ENCODE data around the gene PRDM11.

Gene PRDM11

DNA sequence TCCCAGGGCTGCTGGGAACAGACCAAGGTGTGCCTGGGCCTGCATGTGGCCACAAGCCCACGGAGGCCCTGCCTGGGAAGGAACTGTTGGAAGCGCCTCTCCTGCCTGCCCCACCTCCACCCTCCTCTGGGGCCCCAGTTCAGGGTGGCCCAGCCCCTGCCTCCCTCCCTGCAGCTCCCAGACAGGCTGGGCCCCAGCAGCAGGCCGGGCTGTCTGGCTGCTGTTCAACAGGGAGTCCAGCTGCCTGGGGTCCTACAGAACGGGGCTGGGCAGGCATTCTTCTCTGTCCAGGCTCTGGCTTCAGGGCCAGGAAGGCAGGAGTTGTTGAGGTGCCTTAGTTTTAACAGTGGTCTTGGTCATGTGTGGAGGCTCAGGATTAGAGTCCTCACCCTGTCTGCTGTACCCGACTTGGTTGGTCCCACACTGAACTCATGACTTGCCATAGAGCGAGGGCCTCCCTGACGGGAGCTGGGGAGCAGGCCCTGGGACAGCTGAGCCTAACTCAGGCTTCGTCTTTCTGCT, 11.8 kb downstream of the PRDM11 start:
- no peak for DNase-seq (ENCODE audit: low spot score)

DNA sequence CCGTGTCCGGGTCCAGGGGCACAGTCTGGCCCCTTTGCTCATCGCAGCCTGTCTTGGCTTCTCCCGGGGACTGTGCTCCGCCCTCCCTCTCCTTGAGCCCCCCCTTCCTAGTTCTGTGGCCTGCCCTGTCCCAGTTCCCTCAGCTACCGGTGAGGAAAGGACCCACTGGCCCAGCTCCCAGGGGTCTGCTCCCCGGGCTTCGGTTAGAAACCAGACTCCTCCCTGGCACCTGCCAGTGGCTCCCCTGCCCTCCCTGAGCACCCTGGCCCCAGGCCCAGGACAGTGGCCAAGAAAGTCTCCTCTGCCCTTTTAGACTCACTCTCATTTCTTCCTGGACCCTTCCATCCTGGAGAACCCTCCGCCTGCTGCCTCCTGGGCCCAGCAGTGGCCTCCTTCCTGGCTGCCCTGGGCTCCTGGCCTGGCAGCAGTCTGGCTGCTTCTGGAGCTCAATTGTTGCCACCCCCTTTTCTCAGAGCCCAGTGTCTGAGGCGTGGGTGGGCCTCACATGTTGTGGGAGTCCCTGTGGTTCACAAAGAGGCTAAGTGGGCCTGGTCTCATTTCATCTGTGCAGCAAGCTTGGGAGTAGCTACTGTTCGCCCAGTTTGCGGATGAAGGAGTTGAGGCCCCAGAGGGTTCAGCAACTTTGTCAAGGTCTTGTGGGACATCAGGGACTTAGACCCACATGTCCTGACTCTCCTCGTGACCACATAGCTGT, 12.6 kb downstream of the PRDM11 start:
- no peak for DNase-seq (ENCODE audit: low spot score)

DNA sequence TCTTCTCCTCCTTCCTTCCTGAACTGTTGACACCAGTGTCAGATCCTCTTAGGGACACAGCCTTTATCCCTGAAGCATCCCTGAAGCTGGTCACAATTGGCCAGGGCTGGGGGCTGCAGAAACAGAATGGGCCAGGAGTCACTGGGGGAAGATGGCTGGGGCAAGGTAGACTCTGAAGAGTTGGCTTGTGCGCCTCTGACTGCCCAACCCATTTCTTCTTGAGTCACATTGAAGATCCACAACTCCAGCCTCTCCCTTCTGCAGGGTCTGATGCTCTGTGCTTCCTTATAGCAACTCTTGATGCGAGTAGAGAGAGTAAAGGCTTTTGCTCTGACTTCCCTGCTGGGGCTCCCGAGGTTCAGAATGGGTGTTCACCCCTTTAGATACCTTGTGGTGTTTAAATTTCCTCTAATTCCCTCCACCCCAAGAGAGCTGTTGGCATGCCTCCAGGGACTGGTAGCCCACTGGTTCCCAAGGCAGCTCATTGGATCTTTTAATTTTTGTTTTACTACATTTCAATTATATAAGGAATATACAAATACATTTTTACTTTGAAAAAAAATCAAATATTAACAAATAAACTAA, 13.4 kb downstream of the PRDM11 start:
- DNase-seq (ENCODE audit: low spot score), result no peak

DNA sequence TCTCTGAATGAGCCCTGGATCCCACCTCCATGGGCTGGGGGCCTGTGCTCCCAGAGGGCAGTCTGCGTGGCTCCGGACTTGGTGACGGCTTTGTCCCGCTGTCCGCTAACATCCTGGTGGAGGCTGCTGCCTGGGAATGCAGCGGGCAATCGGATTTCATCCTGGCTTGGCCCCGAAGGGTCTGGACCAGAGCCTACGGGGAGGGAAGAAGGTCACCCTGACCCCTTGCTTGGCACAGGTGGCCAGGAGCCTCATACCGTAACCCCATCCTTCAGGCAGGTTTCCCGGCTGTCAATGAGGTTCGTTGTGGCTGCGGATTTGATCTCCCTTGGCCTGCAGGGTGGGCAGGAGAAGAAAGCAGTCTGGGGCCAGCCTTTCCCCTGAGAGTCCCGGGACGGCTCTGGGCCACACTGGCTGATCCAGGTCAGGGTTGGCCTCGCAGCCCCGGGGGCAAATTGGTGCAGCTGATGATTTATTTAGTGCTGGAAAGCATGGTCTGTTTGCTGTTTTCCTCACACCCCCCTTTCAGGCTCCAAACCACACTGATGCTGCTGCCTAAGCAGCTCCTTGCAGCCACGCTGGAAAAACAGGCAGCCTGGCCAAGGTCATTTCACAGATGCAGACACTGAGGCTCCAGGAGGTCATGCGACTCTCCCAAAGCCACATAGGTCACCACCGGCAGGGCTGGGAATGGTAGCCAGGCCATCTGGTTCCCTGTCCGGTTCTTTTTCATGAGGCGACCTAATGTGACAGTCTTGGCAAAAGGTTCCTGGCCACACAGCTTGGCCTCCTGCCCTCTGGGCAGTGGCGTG, 15.0 kb downstream of the PRDM11 start:
- DNase-seq (ENCODE audit: low spot score), result no peak

DNA sequence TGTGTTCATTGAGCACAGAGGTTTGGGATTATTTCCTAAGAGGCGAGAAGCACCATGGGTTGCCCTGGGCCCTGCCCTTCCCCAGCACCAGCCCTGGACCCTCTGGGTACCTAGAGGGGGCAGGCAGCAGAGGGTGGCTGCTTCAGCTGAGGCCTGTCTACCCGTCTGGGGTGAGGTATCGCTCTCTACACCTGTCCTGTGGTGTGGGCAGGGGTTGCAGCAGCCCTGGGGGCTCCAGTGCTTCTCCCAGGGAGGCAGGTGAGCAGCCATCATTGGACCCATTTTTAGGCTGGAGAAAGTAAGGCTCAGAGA, 15.6 kb downstream of the PRDM11 start:
- DNase-seq (ENCODE audit: low spot score), result no peak

DNA sequence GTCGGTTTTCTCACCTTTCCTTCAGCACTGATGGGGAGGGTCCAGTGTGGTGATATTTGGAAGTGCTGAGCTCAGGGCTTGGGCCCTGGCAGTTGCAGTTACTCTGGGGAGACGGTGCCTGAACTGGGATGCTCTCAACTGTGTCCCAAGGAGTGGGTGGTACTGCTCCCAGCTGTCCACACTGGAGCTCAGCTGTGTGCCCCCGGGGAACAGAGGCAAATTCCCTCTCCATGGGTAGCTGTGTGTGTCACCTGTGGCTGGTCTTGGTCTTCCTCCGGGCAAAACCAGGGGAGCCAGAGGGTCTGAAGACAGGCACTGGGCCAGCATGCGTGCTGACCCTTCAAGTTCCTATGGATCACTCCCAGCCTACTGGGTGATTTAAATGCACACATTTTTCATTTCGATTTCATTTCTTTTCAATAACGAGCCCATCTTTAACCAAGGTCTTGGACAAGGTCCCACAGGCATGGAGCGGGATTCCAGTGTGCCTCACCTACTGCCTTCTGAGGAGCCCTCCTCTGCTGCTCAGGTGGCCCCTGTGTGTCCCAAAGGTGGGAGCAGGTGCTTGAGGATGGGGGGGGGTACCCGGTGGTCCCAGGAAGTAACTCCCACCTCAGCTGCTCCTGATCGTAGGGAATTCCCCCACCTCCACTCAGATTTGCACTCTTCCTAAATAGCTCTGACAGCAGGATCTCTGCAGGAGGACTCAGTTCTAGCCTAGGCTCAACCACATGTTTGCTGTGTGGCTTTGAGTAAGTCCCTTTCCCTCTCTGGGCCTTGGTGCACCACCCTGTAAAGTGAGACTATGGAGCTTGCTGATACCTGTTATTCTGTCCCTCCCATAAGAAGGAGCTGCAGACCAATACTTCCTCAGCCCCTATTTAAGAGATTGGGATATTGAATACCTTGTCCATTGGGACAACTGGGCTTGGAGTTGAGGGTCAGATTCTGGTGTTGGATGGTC, 16.8 kb downstream of the PRDM11 start:
- no peak for DNase-seq (ENCODE audit: low spot score)

DNA sequence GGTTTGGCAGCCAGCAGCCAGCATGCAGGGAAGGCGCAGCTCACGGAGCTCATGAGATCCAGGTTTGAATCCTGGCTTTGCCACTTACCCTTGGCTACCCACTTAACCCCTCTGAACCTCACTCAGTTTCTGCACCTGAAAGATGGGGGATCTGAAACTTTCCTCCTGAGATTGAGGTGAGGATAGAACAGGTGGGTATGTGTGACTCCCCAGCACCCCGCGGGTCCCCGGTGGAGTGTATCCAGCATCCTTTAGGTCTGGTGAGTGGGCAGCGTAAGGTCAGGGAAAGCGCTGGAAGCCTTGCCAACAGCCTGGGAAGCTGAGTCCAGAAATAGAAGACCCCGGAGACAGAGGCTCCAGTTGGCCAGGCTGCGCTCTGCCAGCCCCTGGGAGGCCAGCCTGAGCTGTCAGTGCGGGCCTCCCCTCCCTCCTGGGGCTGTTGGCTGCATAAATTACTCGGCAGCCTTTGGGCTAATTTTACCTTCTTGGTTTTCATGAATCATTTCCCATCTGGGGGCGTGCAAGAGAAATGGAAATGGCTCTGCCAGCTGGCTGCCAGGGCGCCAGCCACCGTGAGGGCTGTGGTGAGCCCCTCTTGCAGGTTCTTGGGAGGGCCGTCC, 17.6 kb downstream of the PRDM11 start:
- no peak for DNase-seq (ENCODE audit: low spot score)

DNA sequence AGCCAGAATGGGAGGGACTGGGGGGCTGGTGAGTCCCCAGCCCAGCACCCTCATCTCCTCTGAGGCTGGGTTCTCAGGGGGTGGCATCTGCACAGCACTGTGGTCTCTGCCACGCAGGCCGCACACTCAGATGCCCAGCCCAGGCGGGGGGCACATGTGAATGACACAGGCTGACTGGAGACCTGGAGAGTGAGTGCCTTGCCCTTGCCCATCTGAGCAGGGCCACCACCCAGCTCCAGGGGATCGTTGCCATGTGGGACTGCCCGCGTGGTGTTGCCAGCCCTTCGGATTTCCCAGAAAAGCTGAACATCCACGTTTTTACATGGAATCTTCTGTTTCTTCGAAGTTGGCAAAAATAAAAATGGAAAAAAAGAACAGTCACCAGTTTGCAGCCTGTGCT, 18.9 kb downstream of the PRDM11 start:
- DNase-seq (ENCODE audit: low spot score), result no peak

DNA sequence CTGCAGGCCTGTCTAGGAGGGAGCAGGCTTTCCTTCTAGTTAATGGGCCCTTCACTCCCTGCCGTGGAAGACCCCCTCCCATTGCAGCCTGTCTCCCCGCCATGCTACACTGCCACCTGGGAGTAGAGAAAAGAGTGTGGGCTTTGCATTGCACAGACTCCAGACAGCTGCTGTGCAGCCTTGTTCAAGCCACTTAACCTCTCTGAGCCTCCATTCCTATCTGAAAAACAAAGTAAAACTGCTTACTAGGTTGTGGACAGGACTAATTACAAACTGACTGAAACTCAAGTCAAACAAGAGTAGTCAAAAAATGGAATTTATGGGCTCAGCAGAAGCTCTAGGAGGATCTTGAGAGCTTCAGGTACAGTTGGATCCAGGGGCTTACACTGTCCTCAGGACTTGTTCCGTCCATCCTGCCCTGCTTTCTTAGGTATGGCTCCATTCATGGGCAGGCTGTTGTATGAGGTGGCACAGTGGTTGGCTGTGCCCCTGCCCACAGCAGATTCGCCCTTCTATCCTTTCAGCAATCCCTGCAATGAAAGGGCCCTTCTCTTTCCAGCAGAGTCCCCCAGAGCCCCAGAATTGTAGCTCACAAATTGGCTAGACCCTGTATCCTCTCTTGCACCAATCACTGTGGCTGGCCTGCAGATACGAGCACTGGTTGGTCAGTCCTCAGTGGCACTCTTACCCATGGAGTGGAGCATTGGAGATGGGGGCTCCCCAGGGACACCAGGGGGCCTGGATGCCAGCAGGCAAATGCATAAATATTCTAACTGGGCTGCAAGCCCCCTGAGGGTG, 19.6 kb downstream of the PRDM11 start:
- no peak for DNase-seq (ENCODE audit: low spot score)

DNA sequence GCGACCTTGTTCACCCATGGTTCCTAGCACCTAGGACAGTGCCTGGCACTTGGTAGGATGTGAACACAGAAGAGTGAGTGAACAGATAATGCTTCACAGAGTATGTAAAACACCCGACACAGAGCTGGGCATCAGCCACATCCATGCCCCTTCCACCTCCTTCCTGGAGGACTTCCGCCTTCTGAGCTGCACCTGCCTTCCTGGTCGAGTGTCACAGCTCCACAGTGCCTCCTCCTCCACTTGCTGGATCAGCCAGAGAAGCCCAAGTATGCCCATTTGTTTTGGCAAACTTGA, 20.1 kb downstream of the PRDM11 start:
- DNase-seq (ENCODE audit: low spot score), result no peak

DNA sequence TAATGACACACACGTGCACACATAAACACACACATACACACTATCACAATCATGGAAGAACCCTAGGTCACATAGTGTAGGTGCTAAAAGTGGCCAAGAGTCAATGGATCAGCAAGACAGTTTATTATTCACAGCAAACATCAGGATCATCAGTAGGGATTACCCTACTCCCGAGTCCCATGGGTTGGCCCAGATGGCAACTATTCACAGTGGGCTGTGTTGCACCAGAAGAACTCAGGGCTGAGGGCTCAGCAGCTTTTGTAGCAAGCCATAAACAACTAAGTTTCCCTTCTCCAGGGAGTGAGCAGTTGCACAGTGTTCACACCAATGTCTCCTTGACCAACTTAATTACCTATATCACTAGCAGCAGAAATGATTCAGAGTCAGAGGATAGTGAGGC, 20.8 kb downstream of the PRDM11 start:
- no peak for DNase-seq (ENCODE audit: low spot score)

DNA sequence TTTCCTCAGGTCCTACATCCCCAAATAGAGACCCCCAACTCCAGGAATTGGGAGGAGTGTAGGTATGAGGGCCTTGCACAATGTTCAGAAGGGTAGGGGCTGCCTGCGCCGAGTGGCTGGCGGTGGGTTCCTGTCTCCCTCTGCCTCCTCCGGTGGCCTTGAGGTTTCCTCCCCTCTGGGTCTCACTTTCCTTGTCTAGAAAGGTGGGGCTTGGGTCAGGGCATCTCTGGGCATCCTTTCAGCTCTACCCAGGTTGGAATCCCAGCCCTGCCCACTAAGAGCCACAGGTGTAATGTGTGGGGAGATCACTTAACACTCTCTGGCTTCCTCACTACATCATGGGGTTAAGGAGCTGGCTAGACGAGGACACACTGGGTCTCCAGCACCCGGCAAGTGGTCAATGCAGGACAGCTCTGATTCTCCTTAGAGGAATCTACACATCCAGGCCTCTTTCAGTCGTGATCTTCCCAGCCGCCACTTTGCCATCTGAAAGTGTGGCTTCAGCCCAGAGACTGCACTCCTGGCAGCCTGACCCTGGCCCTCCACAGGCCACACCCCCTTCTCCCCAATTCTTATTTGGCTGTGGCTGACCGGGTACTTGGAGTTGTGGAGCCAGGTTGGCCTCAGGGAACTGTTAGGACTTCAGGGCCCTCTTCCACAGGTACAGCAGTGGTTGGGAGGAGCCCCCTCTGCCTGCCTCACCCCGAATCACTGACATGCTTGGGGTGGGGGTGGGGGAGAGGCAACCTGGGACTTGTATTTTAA, 22.1 kb downstream of the PRDM11 start:
- no peak for DNase-seq (ENCODE audit: low spot score)

DNA sequence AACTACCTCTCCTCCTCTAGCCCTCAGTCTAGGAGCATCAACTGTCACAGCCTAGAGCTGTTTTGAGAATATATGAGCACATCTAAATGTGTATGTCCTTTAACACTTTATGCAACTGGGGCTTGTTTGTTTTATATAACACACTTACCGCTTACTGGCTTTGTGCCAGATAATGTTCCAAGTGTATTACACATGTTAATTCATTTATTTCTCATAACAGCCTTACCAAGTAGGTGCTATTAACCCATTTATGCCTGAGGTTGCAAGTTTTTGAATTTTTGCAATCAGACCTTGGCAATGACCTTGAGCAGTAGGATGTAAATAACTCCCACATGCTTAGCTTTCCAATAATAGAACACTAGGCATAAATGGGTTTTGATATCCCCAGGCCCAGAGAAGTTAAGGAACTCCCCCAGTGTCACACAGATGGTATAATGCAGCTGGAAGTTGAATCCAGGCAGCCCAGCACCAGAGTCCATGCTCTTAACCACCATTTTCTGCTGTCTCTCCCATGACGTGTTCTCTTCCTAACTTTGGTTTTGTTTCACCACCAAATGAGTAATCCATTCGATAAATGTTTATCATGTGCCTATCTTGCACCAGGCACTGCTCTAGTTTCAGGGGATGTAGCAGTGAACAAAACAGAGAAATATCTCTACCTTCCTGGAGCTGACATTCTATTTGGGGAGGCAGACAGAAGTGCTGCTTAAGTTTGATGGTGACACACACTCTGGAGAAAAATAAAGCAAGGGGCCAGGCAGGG, 23.1 kb downstream of the PRDM11 start:
- DNase-seq (ENCODE audit: low spot score), result no peak

DNA sequence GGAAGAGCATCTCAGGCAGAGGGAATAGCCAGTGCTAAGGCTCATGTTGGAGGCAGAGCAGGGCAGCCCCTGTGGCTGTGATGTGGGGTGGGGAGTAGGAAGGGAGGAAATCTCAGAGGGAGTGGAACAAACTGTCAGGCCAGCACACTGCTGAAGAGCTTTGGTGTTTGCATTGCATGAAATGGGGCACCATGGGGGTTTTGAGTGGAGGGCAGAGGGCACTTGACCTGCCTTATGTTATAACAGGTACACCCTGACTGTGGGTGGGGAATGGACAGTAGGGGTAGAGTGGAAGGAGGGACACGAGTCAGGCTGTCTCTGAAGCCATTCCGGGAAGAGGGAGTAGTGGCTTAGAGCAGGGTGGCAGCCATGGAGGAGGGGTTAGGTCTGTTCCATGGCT, 24.0 kb downstream of the PRDM11 start:
- no peak for DNase-seq (ENCODE audit: low spot score)

DNA sequence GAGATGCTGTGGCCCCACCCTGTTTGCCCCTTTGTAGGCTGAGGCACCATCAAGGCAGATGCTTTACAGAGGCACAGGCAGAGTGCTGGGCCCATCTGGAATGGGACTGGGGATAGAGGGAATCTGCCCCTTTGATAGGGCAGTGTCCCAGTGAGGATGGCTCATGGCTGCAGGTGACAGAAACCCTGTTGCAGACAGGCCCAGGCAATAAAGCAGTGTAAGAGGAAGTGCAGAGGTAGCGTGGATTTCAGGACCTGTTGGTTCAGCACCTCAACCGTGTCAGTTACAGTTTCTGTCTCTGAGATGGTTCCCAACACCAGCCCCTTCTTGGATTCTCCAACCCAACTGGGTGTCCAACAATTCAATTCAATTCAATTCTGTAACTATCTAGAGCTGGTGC, 25.1 kb downstream of the PRDM11 start:
- no peak for DNase-seq (ENCODE audit: low spot score)

DNA sequence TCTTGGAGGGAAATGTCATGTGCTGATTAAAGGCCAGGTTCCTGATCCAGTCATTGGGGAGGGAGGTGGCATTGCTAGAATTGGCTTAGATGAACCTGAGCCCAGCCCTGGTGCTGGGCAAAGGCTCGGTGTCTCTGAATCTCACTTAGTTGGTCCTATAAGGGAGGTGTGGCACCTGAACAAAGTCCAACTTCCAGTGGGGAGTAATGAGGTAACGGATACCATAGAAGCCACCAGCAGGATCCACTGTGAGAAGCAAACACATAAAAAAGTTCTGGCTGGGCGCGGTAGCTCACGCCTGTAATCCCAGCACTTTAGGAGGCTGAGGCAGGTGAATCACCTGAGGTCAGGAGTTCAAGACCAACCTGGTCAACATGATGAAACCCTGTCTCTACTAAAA, 26.6 kb downstream of the PRDM11 start:
- no peak for DNase-seq (ENCODE audit: low spot score)

DNA sequence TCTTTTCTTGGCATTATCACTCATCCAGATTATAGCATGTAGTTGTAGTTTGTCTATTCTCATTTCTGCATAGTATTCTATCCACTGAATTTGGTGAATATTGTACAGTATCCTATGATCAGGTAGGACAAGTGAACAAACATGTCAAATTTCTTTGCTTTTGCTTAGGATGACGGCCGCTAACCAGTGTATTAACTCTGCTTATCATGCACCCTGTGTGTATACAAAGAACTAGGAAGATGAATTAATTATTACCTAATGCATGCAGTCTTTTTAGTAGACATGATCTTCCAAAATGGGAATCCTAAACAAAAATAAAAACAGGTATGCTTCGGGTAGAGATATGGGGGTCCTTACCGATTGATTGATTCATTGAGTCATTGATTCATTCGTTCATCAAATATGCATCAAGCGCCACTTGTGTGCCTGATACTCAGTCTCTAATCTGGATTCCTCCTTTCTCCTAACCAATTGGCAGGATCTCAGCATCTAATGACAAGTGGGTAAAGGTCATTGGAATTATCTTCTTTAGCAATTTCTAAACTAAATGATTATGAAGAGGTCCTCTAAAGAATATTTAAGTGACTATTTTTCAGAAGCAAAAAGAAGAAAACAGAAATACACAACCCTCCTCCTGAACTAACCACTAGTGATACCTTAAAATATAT, 27.9 kb downstream of the PRDM11 start:
- DNase-seq (ENCODE audit: low spot score), result no peak

DNA sequence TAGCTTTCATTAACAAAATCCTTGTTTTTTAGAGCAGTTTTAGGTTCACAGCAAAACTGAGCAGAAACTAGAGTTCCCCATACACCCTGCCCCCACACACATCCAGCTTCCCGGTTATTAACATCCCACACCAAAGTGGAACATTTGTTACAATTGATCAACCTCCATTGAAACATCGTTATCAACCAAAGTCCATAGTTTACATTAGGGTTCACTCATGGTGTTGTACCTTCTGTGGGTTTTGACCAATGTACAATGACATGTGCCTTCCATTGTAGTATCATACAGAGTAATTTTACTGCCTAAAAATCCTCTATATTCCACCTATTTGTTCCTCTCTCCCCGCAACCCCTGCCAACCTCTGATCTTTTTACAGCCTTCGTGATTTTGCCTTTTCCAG, 28.5 kb downstream of the PRDM11 start:
- no peak for DNase-seq (ENCODE audit: low spot score)

DNA sequence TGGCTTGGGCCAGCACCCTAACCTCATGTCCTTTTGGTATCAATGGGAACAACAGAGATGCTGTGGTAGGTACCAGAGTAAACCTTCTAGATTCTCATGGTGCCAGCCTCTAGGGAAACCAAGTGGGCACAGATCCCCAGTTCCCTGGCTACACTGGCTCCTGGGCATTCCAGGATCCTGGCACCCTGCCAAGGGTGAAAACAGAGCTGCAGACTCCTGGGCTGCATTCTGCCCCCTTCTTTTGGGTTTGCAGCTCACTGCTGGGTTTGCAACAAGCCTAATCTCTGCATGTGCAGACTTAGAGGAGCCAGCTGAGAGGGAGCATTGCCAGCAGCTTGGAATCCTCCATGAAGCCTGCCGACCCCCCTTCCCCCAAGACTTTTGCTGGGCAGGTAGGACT, 30.6 kb downstream of the PRDM11 start:
- DNase-seq (ENCODE audit: low spot score), result no peak
